ENCODE data around the gene PLCB1.

DNA sequence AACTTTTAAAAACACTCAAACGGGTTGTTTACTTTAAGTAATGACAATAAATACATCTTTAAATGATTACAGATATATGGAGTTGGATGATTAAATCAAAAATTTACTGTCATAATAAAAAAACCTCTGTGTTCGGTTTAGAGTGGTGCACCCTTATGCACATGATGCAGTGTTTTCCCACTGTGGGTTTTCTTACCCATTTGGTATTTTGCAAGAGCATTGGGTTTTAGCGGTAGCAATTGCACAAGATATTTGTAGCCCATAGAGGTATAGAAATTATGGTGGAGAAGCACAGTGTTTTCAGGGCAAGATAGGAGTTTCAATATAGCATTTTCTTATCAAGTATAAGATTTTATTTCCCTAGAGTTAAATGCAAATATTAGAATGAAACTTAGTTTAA, 526.0 kb downstream of the PLCB1 start:
- TF ChIP-seq, protein P1, sequence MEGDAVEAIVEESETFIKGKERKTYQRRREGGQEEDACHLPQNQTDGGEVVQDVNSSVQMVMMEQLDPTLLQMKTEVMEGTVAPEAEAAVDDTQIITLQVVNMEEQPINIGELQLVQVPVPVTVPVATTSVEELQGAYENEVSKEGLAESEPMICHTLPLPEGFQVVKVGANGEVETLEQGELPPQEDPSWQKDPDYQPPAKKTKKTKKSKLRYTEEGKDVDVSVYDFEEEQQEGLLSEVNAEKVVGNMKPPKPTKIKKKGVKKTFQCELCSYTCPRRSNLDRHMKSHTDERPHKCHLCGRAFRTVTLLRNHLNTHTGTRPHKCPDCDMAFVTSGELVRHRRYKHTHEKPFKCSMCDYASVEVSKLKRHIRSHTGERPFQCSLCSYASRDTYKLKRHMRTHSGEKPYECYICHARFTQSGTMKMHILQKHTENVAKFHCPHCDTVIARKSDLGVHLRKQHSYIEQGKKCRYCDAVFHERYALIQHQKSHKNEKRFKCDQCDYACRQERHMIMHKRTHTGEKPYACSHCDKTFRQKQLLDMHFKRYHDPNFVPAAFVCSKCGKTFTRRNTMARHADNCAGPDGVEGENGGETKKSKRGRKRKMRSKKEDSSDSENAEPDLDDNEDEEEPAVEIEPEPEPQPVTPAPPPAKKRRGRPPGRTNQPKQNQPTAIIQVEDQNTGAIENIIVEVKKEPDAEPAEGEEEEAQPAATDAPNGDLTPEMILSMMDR (conservative IDR thresholded peaks at IDR 0.05; ENCODE audit: low read length) = no peak
- no peak for TF ChIP-seq EZH2phosphoT487 (IDR thresholded peaks at IDR 0.05; ENCODE audit: borderline replicate concordance)
